Caki2 (cell line): ENCODE measurements around the gene LIMS4. TPM values are rescaled to one million over a fixed set of nuclear protein-coding genes. Genes with fewer than 3 reads are reported as not detected.
"Not testable (repeated sequence)": the region's sequence is repeated elsewhere in the genome, so short reads cannot be mapped to it uniquely, and the experiment has no call there.

Experiments used
- DNase-seq: peaks from one replicate; pipeline ENCODE4 v3.0.0-alpha.2; 2015; ENCODE audit warnings: low read depth
- in situ Hi-C: cut with HindIII; loops from 2 replicates; pipeline ENCODE4 v1.10.0; 2016; ENCODE audit warnings: low sequenced_read_pairs, low pct_unique_long_range_greater_than_20kb, mixed read lengths
- total RNA-seq: library from RNA; depleted of rRNA; stranded (reverse); fragments of >200 nt; shearing (Covaris generic); gene quantifications from 2 replicates; pipeline ENCODE4 v1.2.3, GENCODE V29; 2014; ENCODE audit warnings: low replicate concordance; rRNA removed

LIMS4 gene
- total RNA-seq, 1 experiment from 2014 or later: not detected

- in situ Hi-C loops, DNase-seq: not testable (repeated sequence)
Measured at GRCh38 chr2:110401001-110401618, 71.5 kb downstream of the LIMS4 start.

GRCh38 chr2:110399378-110399777 is 73.2 kb downstream of the LIMS4 start:
- in situ Hi-C loops, DNase-seq: not testable (repeated sequence)

- in situ Hi-C loops, DNase-seq: not testable (repeated sequence)
Measured at GRCh38 chr2:110395990-110396389, 76.6 kb downstream of the LIMS4 start.

Other genes starting within 250 kb of the LIMS4 start
- gene RGPD6, start 104.4 kb upstream of the LIMS4 start, total RNA-seq: 12.0 and 22.5 TPM in 2 replicates
- gene BUB1, start 205.2 kb upstream of the LIMS4 start, total RNA-seq: 76.6 and 93.2 TPM in 2 replicates